Colon (tissue), 2 donors: ENCODE results near the gene STARD7.

Experiments used
- FAIRE-seq: peaks from 2 replicates; lab custom pipeline; 2012; peaks lifted over from hg19 to GRCh38; lab: Jason Lieb, UNC
- donor health status: control.
- donor health status: control.

Gene STARD7

GRCh38 chr2:96197546-96198255 is 10.9 kb downstream of the STARD7 start:
- no peak for FAIRE-seq

- FAIRE-seq = no peak
Measured at GRCh38 chr2:96195410-96196066, 13.1 kb downstream of the STARD7 start.

GRCh38 chr2:96191937-96192670 is 16.5 kb downstream of the STARD7 start:
- no peak for FAIRE-seq

- no peak for FAIRE-seq
Measured at GRCh38 chr2:96188821-96189526, 19.7 kb downstream of the STARD7 start.

GRCh38 chr2:96186562-96186961 is 22.1 kb downstream of the STARD7 start:
- FAIRE-seq = no peak

GRCh38 chr2:96185516-96185915 is 23.1 kb downstream of the STARD7 start:
- FAIRE-seq = no peak

GRCh38 chr2:96184989-96185388 is 23.6 kb downstream of the STARD7 start:
- no peak for FAIRE-seq

GRCh38 chr2:96184188-96184587 is 24.4 kb downstream of the STARD7 start:
- FAIRE-seq = no peak

GRCh38 chr2:96181529-96181928 is 27.1 kb downstream of the STARD7 start:
- FAIRE-seq = no peak

- no peak for FAIRE-seq
Measured at GRCh38 chr2:96180521-96180920, 28.1 kb downstream of the STARD7 start.

GRCh38 chr2:96180002-96180401 is 28.6 kb downstream of the STARD7 start:
- no peak for FAIRE-seq

GRCh38 chr2:96176661-96177060 is 32.0 kb downstream of the STARD7 start:
- FAIRE-seq = no peak

- FAIRE-seq = no peak
Measured at GRCh38 chr2:96175951-96176350, 32.7 kb downstream of the STARD7 start.

GRCh38 chr2:96174251-96175144 is 34.1 kb downstream of the STARD7 start:
- no peak for FAIRE-seq

- no peak for FAIRE-seq
Measured at GRCh38 chr2:96171831-96172230, 36.8 kb downstream of the STARD7 start.

GRCh38 chr2:96170626-96171025 is 38.0 kb downstream of the STARD7 start:
- FAIRE-seq = no peak

GRCh38 chr2:96169868-96170507 is 38.6 kb downstream of the STARD7 start:
- FAIRE-seq = no peak

GRCh38 chr2:96167407-96168013 is 41.1 kb downstream of the STARD7 start:
- no peak for FAIRE-seq

GRCh38 chr2:96164459-96165184 is 44.0 kb downstream of the STARD7 start:
- no peak for FAIRE-seq
